CD4-positive, alpha-beta T cell treated with Interleukin-1 beta for 1 hour (primary cell): Measurements from ENCODE around the gene PJA2.

ENCODE experiments used
- DNase-seq, 2 donors: peaks; one replicate each; pipeline ENCODE4 v3.0.0-alpha.2; 2020 to 2022

Gene PJA2

GRCh38 chr5:109349388-109349787, 60.4 kb downstream of the PJA2 start:
- DNase-seq, result no peak

GRCh38 chr5:109347252-109347888, 62.4 kb downstream of the PJA2 start:
- DNase-seq, result no peak

- no peak for DNase-seq
These were observed 64.1 kb downstream of the PJA2 start for GRCh38 chr5:109345699-109346098.

GRCh38 chr5:109340351-109340750, 69.4 kb downstream of the PJA2 start:
- DNase-seq, result no peak

DNA sequence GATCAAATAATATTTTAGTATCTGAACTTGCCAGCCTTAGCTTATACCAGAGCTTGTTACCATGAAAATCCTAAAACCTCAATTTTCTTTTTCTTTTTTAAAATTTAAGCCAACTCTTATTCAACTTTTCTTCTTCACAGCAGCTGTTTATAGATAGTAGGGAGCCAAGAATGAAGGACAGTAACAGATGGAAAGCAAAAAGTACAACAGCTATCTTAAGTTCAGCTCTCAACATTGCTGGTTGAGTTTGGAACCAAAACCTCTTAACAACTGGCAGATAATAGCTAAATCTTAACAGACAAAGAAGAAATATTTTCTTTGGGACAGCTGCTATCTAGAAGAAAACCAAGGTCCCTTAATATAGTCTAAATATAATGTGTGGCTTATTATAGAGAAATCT, 74.7 kb downstream of the PJA2 start:
- no peak for DNase-seq

DNA sequence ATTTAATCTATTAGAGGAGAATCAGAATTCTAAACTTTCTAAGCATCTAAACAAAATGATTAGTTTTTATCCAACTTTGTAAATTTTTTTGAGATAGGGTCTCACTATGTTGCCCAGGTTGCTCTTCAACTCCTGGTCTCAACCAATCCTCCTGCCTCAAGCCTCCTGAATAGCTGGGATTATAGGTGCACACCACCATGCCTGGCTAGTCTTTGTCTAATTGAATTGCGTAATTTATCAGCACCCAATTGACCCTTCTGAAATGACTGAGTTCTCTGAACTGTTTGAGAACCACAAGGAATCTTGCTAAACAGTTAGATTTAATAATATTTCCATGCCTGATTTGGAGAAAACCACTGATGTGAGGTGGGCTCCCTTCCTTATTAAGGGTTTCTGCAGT, 75.7 kb downstream of the PJA2 start:
- DNase-seq, result no peak

DNA sequence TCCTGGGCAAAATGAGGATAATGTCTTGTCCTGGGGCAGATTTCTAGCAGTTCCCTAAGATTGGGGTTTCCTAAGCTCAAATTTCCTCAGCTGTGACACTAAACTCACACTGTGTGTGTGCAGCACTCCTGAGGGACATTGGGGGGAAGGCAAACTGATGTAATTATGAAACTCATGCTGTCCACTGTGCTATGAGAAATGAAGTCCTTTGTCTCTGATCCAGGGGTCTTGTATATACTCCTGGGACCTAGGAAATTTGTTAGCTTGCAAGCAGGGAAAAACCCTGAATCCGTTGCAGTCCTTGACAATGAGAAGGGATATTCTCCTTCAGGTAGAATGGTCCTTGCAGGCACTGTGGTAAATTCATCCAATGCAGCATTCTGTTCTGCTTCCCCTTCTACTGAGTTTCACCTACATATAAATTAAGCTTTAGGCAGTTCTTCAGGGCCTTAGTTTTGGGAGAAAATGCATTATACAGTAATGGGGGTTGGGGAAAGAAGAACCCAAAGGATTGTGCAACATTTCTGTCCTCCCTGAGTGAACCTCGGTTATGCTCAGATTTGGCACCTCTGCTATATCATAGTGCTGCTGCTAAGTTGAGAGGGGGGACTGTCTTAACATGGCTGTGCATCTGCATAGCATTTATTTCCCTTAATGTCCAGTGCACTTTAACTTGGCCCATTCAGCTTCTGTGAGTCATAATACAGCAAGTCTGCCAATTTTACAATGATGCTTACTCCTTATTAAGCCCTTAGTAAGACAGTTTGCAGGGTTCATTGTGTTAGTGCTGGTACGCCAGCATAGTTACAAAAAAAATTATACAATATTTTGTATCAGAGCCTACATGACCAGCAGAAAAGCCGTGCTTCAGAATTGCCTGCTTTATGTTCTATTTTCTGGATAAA, 80.2 kb downstream of the PJA2 start:
- no peak for DNase-seq

GRCh38 chr5:109328626-109329025, 81.1 kb downstream of the PJA2 start:
- no peak for DNase-seq

DNA sequence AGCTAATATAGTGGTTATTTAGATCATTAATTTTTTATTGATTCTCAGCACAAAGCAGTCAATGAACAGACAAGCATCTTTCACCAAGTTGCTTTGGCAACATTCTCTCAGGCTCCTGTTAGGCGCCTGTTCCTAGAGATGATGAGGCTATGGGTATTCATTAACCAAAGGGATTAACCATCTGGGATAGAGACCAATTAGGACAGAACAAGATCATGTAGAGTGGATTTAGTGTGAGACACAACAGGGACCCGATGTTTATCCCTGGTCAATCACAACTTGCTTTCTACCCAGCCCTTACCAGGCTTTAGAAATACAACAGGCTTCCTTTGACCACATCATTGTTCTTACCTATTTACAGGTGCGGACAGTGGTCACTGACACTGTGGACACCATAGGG, 82.2 kb downstream of the PJA2 start:
- no peak for DNase-seq

DNA sequence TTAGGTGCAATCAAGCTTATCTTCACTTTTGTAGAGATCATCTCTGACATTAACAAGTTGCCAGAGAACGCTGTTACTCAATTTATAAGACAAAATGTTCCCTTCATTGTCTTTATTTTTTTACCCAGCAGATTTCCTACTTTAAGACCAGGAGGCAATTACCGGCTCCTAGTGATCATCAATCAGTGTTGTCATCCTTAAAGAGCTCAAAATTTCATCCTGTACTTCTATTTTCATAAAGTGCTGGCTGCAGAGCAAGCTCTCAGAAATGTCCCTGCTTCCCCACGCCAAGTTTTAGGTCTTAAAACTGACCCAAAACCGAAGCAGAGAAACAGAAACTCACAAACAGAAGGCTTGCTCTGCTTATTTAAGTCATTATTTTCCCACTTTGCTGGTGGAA, 82.9 kb downstream of the PJA2 start:
- no peak for DNase-seq

DNA sequence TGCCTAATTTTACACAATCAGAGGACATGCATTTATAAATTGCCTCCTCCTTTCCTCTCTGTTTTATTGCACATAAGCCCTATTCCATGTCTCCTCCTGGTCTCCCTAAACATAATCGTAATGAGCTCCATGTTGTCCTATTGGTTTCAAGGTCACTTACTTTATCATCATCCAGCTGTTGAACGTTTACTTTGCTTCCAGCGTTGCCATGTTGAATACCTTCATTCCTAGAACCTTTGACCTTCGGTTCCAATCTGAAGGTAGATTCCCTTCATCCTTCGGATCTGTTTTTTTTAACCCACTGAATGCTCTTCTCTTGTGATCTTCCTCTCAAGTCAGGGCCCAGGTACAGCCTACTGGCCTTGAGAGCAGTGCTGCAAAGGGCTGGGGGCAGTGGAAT, 84.3 kb downstream of the PJA2 start:
- no peak for DNase-seq

GRCh38 chr5:109324931-109325330, 84.8 kb downstream of the PJA2 start:
- DNase-seq, result no peak

GRCh38 chr5:109324351-109324750, 85.4 kb downstream of the PJA2 start:
- DNase-seq, result no peak

DNA sequence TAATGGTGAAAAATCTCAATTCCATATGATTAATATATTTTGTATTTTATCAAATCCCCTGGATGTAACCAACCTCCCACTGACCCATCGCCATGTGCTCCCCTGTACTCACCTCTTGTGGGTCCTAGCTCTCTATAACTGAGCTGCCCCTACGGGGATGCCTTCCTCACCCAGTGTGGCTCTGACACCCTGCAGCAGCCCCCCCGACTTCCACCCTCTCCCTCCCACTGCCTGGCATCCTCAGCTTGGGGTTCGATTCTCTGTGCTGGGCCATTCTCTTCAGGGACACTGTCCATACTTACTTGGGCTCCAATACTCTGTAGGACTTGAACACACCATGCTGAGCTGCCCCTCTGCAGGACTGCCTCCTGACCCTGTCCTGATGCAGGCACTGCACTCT, 87.1 kb downstream of the PJA2 start:
- no peak for DNase-seq

DNA sequence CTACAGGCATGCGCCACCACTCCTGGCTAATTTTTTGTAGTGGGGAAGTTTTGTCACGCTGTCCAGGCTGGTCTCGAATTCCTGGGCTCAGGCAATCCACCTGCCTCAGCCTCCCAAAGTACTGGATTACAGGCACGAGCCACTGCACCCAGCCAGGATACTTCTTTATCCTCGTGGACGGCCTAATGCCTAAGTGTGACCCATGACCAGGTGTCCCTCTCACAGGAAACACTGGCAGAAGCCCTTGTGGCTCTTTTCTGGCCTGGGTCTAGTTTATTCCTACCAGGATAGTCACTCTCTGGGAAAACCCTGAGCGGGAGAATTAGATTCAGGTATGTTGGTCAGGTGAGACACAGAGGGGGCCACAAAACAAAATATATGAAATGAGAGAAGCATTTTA, 90.4 kb downstream of the PJA2 start:
- DNase-seq, result no peak

GRCh38 chr5:109318455-109319108, 91.2 kb downstream of the PJA2 start:
- DNase-seq, result no peak

- no peak for DNase-seq
These were observed 93.1 kb downstream of the PJA2 start for GRCh38 chr5:109316634-109317033.

GRCh38 chr5:109315245-109315644, 94.5 kb downstream of the PJA2 start:
- DNase-seq, result no peak

DNA sequence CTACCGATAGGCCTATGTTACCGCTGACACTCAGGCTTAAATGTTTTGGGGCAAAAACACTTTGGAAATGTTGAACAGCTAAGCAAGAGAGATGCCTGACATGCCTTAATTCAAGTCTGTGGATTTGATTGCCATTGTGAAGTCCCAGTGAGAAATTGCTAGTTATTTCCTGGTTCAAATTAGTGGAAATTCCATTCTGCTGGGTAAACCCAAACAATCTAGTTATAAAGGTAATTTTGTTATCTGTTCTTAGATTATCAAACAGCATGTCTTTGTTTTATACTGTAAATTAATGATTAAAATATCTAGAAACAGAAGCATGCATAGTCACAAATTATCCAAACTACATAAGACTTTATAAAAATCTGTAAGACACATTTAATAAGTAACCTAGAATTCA, 96.6 kb downstream of the PJA2 start:
- no peak for DNase-seq

DNA sequence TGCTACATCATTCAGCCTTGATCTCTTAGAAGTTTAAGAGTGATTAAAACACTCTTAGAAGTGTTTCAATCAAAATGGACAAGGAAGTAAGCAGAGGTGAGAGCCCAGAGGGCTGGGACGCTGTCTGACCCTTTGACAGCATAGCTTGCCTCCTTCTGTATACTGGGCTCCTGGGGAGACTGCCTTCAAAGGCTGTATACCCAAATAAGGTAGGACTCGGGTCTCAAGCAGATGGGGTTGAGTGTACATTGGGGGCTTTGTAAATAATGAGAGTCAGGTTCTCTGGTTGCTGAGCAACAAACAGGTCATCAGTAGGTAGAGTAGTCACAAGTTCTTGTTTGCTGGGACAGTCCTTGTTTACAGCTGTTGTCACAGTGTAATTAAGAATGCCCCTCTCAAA, 97.1 kb downstream of the PJA2 start:
- no peak for DNase-seq

DNA sequence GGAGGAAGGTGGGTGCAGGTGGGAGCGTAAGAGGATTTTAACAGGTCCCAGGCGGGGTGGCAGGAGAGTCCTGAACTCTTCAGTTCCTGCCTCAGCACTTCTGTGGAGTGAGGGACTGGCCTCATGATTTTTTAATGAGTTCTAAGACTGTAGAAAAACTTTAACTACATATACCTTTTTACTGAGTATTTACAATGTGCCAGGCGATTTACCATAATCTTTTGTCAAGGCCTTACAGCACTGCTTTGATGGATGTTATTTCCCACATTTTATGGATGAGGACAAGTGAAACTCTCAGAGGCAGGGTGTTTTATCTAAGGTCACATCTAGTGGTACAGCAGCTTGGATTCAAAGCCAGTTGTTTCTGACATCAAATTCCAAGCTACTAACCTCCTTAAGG, 99.5 kb downstream of the PJA2 start:
- DNase-seq, result no peak

DNA sequence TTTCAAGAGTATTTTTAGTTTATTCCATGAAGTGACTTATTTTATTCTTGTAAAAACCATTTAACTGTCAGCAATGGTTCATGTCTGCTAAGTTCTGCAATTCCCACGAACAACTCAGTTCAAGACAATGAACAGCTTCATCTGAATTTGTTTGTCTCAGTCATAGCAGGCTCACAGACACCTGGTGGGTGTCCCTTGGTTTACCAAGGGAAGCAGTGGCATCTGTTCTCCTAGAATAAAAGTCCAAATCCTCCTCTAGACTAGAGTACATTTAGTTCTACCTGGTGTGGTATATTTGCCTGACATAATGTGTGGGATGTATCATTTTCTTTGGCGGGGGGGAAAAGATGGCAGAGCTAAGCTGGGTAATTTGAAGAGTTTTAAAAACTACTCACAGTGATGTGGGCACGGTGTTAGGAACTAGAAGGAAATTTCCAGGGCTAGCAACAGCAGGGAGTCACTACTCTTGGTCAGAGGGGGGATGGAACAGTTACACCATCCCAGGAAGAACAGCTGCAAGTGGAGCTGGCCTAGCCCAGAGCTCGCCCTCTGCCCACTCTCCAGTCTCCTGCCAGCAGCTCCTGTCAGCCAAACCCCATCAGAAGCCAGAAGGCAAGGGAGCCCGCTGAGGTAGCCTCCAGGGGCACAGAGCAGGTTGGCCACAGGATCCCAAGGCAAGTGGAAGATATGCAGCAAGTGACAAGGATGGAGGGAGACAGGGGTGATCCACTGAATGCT, 100.3 kb downstream of the PJA2 start:
- DNase-seq, result no peak

- no peak for DNase-seq
These were observed 101.8 kb downstream of the PJA2 start for GRCh38 chr5:109307951-109308350.
